Cerebellar cortex (tissue), 1 donor: ENCODE data around the gene RBPJL.

Source experiments
- DNase-seq: peaks from one replicate; pipeline ENCODE4 v3.0.0-alpha.2; 2015; ENCODE audit warnings: low spot score

Gene RBPJL

DNA sequence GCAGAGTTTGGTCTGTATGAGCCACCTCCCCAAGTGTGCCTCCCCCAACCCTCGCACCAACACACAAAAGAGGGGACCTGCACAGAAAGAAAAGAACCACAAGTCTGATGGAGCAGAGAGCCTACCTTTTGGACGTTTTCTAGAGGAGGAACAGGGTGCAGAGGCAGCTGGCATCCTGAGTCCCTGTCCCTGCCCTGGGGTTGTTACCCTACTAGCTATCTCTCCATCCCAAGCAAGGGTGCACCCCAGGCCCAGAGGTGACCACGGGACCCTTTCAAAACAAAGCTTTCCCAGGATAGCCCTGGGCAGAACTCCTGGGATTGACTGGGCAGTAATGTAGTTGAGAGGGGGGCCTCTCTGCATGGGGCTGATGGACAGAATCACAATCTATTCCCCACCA lies 11.2 kb downstream of the RBPJL start:
- no peak for DNase-seq

DNA sequence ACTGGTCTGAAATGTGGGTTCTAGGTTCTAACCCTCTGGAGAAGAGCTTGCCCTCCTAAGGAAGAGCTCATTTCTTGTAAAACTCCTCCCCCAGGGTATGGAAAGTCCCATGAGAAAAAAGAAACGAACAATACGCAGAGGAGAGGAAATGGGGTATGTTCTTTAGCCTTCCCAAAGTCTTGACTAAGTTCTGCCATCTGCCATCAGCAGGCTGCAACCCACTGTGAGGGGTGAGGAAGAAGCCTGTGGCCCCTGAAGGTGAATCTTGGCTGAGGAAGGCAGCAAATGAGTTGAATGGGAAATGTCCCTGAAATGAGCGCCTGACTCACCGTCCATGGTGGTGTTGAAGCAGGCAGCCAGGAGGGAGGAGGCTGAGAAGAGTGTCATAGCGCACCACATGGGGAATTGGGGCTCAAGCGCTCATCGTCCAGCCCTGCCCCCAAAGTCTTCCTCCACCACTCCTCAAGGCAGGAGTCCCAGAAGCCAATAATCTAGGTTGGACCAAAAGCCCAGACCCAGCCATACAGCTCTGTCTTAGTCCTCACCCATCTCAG lies 11.8 kb downstream of the RBPJL start:
- DNase-seq = no peak

DNA sequence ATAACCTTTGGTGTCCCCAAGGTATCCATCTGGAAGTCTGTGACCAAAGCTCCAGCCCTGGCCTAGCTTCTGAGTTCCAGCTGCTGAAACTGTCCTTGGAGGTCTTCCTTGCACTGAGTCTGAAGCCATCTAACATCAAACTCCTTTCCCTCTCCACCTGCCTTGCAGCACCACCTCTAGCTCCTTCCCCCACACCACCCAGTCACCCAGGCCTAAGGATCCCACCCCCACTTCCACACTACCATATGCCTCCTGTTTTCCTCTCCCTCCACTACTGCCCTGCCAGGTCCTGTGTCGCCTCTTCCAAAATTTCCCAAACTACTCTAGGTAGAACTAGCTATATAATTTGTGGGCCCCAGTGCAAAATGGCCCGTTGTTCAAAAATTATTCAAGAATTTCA lies 12.3 kb downstream of the RBPJL start:
- DNase-seq = no peak

DNA sequence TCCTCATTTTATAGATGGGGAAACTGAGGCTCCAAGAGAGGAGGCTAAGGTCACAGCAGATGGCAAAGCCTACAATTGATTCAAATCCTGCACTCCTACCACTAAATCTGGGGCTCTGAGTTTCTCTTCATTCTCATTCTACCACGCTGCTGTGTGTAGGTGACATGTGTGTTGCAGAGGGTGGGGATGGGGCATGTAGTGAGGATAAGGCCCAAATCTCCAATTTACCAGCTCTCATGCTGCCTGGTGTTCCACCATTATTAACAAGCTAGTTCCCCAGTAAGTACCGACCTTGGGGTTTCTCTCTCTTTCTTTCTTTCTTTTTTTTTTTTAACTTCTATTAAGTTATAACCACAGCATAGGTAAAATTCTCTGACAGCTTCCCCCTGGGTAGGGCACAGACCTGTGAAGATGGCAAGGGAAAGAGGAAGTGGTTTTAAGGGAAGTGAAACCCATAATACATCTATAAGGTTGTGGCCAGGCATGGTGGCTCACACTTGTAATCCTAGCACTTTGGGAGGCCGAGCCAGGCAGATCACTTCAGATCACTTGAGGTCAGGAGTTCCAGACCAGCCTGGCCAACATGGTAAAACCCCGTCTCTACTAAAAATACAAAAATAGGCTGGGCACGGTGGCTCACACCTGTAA lies 14.4 kb downstream of the RBPJL start:
- DNase-seq = no peak

DNA sequence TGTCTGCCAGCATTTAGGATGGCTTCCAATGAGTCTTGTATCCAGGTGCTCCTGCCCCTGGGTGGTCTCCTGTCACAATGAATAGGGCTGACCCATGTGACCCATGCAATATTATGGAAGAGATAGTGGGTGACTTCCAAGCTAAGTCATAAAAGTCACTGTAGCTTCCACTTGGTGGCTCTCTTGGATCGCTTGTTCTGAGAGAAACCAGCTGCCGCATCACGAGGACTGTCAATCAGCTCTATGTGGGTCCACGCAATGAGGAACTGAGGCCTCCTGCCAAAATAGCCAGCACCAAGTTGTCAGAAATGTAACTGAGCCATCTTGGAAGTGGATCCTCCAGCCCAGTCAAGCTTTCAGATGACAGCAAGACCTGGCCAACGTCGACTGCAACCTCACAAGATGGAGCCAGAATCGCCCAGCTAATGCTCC lies 16.3 kb downstream of the RBPJL start:
- DNase-seq = peak; percentile 81

DNA sequence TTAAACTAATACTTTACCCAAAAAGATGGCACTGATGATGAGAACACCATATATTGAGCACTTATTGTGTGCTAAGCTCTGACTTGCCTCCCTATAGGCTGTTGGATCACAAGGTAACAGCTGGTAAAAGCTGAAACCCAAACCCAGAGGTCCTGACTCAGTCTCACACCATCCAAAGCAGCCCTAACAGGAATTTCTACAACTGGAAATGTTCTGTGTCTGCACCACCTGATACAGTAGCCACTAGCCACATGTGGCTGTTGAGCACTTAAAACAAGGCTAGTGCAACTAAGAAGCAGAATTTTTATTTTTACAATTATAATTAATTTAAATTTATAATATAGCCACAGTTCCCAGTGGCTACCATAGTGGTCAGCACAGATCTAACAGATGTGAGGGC lies 17.1 kb downstream of the RBPJL start:
- no peak for DNase-seq

DNA sequence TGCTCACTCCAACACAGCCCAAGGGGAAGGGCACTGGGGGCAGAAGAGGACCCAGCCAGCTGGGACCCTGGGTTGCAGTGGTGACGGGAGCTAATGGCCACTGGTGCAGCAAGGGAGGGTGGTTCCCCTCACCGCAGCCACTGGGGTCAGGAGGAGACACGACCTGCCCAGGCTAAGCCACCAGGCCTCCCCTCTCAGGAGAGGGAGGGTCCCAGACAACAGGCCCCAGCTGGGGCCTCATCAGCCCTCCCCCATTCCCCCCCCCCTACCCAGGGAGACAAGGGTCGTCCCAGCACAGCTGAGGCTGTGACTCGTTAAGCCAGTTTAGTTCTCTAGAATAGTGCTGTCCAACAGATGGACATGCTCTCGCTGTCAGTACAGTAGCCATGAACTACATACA lies 18.7 kb downstream of the RBPJL start:
- no peak for DNase-seq

DNA sequence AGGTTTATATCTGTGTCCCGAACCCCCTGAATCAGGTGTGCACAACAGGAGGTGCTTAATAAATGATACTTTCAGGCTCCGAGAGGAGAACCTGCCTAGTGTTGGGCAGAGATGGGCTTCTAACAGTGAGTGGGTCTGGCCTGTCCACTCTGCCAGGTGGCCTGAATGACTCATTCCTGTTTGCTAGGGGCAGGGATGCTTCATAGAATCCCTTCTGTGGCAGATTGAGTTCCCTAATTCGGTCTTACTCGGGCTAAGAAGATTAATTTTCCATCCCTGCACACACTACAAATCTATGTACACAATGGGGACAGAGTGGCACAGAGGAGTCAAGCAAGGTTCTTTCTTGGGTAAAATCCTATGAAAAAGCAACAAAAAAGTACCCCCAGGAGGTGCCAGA lies 21.8 kb downstream of the RBPJL start:
- DNase-seq = peak; percentile 87

DNA sequence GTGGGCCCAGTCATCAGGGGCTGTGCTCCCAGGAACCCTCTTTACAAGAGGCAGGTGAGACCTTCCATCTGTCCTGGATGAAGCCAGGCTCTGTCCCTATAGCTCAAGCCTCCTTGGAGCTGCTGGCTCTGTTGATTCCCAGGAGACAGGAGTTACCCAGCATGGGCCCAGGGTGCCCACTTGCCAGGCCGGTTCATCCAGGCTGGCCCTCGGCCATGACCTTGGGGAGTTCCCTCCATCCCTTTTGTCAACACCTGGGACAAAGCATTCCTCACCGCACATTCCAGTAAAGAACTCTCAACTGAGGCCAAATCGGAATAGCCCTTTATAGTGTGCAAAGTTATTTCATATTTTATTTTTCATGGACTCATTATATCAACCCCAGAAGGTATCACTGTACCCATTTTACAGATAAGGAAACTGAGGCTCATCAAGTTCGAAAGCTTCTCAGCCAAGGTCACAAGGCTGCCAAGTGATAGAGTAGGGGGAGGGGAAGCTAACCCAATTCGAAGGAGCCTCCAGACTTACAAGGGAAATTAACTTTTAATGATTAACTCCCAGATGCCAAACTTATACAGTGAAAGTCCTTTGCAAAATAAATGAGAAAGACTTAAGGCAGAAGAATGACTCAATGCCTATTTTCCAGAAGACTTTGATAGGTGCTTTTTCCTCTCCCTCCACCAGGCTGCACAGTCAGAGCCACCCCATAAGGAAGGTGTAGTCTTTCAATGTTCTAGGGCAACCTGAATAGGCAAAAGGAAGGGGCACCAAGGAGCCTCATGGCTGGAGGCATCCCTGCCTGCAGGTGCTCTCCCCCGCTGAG lies 23.1 kb downstream of the RBPJL start:
- no peak for DNase-seq

DNA sequence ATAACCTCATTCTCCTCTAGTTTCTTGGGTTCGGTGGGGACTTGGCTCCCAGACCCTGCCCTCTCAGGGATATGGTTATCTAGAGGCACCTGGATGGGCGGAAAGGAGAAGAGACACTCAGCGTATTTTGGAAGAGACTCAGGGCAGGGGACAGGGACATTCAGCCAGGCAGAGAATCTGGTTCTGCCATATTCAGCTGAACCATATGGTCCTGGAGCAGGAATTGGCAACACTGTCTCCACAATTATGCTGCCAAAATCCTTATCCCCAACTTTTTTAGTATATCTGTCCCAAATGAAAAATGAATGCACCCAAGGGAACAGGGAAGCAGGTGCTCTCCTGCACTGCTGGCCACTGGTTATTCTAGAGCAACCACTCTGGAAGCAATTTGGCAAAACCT lies 23.8 kb downstream of the RBPJL start:
- DNase-seq = peak; percentile 89

DNA sequence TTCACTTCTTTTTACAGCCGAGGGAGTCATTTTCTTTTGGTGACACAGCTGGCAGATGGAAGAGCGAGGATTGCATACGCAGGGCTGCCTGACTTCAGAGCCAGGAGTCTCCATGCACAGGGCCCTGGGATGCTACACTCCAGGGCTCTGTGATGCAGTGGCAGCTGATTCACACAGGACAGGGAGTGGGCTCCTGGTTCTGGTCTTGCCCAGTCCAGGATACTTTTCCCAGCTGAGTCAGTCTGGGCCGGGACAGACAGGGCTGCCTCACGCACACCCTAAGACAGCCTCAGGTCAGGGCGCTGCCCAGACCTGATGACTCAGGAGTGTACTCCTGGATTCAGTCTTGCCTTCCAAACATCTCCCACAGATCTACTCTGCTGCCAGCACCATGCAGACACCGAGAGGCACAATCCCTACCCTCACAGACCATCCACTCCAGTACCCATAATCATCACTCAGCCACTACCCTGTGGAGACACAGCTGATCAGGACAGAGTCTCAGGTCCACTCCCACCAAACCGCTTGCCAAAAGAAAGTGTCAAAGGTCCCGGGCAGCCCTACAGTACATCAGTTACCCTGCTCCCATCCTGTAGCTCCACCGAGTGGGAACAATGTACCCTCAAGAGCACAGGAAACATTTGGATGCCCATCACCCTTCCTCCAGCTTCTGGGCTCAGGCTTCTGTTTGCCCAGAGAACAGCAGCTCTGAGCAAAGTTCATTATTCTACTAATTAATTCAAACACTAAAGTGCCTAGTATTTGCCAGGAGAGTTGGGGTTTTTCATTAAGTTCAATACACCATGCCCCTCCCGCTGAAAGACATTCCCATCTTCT lies 30.1 kb downstream of the RBPJL start:
- no peak for DNase-seq

DNA sequence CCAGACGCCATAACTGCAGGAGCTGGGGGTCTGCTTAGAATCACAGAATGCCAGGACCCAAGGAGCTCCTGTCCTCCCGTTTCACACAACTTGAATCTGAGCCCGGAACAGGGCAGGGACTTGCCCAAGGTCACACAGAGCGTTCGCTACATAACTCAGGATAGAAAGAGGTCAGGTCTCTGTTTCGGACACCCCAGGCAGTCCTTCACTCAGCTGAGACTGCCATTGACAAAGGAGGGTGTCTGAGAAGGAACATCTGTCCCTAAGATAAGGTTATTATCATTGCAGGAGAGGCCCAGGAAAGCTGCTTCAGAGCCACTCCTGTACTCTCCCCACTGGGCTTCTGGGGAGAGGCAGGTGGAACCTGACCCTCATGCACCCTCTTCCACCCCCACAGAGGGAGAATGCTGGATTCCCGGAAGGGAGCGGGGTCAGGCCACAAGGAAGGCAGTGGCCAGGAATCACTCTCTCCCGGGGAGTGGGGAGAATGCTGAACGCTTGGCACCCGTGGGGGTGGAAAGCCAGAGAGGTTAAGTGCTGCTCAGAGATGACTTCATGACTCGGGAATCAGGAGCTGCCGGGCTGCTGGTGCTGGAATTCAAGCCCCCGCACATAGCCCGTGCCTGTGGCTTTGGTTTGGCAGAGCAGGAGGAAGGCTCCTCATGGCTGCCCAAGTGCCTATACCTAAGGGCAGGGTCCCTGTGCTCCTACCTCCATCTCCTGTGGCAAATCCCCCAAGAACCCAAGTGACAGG lies 30.9 kb downstream of the RBPJL start:
- DNase-seq = no peak

DNA sequence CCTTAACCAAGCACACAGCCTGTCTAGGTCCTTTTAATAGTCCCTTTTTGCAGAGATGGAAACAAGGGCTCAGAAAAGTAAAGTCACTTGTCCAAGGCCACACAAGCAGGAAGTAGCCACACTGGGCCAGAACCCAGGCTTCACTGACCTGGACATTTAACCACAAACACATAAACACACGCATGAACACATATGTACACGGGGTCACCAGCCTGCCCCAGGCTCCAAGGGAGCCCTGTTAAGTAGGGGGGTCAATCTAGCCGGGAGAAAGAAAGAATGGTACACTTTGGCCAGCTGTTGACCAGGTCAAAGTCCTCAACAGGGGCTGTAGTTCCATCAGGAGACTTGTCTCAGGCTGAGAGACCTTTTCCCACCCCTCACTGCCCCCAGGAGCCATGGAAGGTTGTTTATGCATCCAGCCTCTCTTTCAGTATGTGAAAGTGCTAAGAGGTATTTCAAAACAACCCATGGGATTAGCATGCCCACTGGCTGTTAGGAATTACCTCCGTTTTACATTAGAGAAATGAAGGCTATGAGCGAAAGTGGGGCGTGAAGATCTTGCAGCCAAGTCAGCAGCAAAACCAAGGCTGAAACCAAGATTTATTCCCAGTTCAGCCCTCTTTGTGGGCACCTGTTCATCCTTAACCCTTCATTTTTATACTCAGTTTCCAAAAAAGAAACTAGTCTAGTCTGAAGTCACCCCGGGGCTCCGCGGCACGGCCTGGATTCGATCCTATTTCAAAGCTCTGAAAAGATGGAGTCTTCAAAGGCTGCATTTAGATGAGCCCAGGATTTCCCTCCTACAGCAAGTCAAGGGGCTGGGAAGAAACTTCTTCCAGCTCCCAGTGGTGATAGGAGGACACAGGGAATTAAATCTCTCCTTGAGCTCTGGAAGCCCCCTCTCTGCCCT lies 31.7 kb downstream of the RBPJL start:
- no peak for DNase-seq

DNA sequence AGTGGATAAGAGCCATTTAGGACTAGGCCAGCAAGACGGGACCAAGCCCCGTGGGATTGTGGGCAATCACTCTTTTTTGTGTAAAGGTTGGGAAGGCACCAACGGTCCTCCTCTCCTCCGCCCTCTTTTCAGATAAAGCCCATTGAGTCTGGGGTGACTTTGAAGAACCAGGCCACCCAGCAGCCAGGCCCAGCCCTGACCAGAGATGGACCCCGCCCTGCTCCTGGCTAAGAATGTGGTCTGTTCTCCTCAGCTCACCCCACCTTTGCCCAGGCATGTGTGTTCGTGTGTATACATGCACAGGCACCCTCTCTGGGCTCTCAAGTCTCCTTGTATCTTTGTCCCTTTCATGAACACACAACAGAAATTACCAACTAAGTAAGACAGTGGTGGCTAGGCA lies 32.4 kb downstream of the RBPJL start:
- no peak for DNase-seq

DNA sequence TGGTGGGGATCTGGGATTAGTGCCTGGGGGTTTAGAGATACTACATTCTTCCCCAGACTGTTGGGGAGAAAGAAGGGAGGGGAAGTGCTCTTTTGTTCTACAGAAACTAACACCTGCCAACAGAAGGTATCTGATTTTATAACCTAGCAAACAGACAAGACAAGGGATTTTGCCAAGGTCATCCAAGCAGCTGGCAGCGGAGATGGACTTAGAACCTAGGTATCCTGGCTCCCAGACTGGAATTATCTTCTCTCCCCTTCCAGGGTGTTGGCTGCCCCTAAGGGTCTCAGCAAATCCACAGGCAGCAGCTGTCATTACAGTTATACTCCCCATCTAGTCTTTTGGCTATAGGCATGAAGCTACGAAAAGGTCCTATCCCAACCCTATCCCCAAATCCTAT lies 33.2 kb downstream of the RBPJL start:
- DNase-seq = no peak

DNA sequence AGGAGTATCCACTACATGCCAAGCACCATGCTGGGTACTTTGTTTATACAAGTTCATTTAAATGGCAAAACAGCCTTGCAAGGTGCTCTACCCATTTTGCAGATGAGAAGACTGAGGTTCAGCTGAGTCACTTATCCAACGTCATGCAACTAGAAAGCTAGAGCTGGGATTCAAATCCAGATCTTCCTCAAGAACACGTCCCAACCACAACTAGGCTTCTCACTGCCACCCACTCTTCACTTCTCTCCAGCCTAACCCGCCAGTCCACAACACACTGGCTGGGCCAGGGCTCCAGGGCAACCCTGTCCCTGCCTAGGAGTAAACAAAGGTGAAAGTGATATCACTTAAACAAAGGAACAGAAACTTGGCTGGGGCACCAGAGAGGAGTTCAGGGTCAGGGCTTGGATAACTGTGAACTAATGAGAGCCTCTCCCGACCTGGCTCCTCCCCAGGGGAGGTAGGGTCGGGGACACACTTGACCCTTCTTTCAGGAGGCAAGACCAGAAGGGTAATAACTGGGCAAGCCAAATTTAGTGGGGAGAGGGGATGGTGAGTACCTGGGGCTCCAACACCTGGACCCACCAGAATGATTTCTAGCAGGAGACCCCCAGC lies 33.7 kb downstream of the RBPJL start:
- no peak for DNase-seq

DNA sequence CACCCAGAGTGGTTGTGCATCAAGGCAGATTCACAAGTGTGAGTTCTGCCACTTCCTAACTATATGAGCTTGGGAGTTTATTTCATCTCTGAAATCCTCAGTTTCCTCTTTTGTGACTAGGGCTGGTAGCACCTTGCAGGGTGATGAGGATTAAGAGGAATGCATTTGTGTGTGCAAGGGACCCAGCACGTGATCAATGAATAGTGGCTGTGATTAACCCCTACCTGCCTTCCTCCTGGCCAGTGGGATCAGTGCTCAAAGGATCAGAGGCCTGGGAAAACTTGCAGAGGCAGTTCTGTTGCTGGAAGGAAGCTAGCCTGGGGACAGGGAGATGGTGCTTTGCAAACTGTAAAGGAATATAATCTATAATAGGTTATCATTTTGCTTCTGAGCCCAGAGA lies 34.3 kb downstream of the RBPJL start:
- no peak for DNase-seq

DNA sequence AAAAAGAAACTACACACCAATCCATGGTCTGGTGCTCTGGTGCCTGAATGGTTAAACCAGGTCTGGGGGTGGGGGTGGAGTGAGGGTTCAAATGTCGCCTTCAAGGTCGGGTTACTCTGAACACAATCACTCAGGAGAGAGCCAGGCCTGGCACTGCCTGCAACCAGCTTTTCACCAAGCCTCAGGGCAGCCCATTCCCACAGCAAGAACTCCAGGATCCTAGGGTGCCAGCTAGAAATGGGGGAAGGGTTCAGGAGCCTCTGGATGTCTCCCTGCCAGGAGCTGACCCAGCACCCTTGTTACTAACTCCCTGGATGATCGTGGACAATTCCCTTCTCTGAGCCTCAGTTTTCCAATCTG lies 34.9 kb downstream of the RBPJL start:
- no peak for DNase-seq

DNA sequence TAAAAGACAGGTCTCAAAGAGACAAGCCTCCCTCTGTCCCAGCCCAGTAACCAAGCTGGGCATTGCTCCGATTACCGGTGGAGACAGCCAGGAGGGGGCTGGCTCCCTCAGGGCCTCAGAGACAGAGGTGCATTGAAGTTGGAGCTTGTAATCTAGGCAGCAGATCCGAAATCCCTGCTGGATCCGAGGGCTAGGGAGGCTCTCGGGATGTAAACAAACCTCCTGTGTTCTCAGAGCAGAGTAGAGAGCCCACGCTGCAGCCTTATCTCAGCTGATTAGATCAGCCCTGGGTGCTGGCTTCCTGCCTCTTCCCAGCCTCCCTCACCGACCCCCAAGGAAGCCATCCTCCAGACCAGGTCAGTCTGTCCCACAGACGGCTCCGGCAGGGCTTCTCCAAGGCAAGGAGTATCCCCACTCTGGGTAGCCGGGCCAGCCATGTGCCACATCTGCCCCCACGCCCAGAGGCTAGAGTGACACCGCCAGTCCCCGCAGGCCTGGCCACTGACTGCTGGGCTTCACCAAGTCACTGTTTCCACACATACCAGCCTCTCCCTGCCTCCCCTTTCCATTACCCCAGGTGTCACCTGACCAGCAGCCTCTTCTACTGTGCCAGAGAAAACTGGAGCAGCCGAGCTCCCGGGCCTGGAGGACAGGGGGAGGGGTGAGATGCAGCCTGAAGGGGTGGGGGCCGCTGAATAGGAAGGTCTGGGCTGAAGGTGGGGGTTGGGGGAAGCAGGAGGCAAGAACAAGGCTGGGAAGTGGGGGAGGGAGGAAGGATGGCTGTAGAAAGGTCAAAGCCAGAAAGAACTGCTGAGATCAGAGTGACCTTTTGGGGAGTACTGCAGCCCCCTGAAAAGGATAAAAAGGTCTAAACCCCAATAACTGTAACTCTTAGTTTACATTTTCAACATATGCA lies 35.6 kb downstream of the RBPJL start:
- DNase-seq = peak; percentile 66
